HG03066 (cell line): ENCODE results near the gene MYO18A.

Experiments used
- ATAC-seq: cut with Tn5 transposase; IDR thresholded peaks from one replicate; pipeline ENCODE4 v1.9.1; 2021; ENCODE audit warnings: low read depth; ENCODE audit not compliant: unreplicated experiment

MYO18A gene

GRCh38 chr17:29127840-29128239 lies 52.4 kb downstream of the MYO18A start:
- no peak for ATAC-seq

DNA sequence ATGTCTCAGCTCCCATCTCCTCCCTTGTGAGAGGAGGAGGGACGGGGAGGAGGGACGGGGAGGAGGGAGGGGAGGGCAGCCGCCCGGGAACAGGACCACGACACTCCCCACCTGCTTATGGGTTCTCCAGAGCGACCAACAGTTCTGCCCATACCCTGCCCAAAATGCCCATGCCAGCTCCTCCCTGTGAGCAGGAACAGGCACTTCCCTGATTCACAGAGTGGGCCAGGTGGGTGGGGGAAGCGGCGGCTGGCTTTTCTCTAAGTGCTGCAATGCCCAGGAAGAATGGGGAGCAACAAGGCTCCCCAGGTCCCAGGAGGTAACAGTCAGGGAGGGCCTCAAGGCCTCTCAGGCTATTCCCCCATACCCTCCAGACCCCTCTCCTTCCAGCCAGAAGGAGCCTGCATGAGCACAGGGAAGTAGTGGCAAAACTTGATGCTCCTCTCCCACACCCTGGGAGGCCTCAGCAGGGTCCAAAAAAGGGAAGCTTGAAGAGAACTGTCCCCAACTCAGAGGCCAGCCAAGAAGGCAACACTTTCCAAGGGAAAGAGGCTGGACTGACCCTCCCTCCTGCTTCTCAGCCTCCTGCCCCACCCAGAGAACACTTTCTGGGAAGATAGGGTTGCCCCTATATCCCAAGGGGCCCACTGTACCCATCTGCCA lies 53.8 kb downstream of the MYO18A start:
- ATAC-seq: no peak

DNA sequence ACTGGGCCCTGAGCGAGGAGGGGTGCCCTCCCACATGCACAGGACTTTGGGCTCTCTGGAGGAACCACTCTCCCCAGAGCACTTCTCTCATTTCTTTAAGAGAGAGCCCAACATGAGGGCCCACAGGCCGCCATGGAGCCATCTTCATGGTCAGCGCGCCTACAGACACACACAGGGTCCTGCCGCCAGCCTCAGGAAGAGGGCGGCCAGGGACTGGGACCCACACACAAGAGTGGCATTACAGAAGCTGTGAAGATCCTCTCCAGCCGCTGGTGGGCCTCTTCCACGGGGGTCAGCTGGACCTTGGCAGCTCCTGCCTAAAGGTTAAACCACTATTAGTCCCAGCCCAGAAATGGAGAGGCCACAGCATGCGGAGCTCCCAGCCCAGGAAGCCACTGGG lies 54.5 kb downstream of the MYO18A start:
- no peak for ATAC-seq

DNA sequence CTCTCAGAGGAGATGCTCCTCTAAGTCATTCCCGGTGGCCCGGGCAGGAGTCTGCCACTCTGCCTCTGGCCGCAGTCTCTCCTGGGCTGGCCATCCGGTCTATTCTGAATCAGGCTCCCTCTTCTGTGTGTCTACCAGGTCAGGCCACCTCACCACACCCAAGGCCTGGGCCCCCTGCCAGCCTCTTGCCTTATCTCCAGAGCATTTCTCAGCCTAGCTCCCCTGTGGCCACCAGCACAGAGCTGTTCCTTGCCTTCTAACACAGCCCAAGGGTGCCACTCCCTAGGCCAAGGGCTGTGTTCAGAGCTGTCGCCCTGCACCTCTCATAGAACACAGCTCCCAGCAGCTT lies 55.3 kb downstream of the MYO18A start:
- ATAC-seq: no peak

GRCh38 chr17:29124135-29124924 lies 55.9 kb downstream of the MYO18A start:
- ATAC-seq: no peak

DNA sequence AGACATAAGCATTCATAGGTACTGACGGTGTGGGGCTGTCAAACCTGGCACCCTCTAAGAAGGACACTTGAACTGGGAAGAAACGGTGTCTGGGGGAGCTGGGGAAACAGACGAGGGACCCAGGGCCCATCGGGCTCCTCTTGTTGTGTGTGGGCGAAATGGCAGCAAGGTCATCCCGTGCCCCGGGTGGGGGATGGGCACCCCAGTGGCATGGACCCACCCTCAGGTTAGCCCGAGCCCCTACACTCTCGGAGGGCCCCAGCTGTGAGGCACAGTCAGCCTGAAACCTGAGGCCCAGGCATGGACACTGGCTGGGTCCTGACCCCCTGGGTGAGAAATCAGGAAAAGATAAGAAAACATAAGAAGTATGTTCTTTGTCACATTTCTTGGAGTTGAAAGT lies 57.1 kb downstream of the MYO18A start:
- no peak for ATAC-seq

GRCh38 chr17:29121442-29121841 lies 58.8 kb downstream of the MYO18A start:
- no peak for ATAC-seq

DNA sequence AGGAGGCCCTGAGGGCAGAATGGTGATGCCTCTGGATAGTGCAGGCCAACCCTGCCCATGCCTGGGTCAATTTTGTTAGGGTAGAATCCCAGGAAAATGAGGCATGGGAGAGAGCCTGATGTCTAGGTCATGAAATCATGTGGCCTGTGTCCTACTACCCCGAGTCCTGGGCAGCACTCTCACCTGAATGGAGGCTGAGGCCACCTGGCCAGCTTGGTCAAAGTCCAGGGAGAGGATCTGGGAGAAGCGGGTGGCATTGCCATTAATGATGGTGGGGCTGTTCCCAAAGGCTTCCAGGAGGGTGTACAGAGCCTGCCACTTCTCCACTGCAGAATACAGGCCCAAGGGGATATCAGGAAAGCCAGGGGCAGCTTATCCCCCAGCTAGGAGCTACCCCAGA lies 59.8 kb downstream of the MYO18A start:
- no peak for ATAC-seq

DNA sequence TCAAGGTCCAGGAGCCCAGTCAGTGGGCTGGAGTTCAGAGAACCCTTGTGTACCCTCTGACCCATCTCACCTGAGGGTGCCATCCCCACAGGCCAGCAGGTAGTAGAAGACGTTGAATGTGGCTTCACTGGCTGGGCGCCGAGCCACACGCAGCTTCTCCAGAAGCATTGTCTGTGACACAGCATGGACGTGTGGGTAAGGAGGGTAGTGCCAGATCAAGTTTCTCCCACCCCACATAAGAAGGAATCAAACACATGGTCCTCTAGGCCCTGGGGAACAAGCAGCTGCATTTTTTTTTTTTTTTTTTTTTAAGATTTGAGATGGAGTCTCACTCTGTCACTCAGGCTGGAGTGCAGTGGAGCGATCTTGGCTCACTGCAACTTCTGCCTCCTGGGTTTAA lies 60.9 kb downstream of the MYO18A start:
- no peak for ATAC-seq

- ATAC-seq: no peak
Observed at GRCh38 chr17:29116804-29117753, 63.1 kb downstream of the MYO18A start.

DNA sequence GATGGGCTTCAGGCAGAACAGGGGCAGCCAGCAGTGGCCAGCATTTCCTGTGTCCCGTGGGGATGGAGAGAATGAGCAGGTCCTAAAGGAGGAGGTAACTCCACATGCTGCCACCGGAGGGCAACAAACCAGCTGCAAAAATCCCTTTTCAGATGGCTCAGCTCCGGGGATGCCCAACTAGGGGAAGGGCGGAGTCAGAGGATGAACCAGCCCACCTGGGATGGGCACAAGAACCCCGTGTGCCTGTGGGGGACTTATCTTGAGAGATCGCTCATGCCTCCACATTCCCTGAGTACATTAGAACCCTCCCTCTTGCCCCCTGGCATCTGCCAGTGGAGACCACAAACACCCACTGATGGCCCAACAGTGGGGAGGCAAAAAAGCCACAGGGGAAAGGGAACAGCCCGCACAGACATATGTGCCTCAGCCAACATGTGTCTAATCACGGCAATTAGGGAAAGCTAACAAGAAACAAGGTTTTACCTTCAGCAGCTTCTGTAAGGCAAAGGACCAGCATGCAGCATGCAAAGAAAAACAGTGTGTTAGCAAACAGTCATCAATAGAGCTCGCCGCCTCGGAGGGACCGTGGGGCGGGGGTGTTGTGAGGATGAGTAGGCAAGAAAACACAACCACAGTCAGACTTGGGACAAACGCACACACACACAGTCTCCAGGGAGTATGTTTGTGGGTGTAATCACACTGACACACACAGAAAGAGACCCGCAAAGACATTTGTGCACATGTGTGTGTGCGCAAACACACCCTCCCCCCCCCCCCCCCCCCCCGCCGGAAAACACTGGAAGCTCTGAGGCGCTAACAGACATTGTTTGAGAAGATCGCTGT lies 64.0 kb downstream of the MYO18A start:
- no peak for ATAC-seq

DNA sequence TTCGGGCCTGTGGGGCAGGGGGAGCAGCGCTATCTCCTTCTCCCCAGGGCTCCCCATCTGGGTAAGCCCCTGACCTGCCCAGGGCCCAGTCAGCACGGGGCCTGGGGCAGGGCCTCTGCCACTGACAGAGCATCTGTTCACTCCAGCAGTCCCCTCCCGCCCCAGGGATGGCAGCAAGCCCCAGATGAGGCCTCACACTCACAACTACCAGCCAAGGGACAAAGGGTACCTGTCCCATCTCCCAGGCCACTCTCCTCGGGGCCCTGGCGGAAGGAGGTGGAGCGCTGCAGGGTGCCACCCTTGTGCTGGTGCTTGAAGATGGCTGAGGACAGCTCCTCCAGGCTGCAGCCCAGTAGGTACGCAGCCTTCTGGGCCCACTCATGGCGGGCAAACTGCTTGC lies 64.8 kb downstream of the MYO18A start:
- no peak for ATAC-seq

DNA sequence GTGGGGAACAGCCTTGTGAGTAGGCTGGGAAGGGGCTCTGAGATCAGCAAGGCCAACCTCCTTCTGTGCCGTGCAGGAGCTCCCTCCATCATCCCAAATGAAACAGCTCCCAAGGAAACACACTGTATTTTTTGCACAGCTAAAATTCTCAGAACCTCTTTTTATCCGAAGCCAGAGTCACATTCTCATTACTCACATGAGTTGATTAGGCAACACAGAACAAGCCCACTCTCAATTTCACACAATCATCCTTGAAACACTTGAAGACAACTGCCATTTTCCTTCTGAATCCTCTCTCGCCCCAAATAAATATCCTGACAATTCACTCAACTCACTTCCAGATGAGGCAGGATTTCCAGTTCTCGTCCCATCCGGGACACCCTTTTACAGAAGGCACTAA lies 66.1 kb downstream of the MYO18A start:
- no peak for ATAC-seq

- ATAC-seq: no peak
Observed at GRCh38 chr17:29113334-29113733, 66.9 kb downstream of the MYO18A start.

- ATAC-seq: no peak
Observed at GRCh38 chr17:29112771-29113295, 67.4 kb downstream of the MYO18A start.

DNA sequence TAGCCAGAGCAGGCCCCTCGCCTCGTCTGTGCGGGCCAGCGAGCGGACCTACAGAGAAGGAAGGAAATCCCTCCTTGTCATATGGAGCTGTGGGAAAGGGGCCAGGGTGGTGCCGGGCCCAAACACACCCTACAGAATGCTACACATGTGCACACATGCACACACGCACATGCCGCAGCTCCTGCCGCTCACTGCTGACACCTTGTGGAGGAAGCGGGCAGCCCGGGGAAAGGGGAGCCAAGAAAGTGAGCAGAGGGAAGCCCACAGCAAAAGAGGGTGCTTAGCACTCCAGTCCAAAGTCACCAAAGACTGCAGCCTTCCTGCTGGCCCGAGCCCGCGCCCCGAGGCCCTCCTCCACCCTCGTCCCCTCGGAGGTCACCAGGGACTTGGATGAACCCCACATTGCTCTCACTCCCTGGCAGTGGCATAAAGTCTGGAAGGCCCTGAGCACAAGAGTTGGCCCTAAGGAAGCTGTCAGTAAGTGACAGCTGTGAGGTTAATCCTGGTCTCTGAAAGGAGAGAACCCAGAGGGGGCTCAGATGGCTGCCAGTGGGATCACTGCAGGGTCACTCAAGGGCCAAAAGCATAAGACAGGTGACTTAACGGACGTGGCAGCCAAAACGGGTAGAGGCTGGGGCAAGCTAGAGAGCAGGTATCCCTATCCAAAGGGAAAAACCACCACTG lies 68.2 kb downstream of the MYO18A start:
- ATAC-seq: no peak

DNA sequence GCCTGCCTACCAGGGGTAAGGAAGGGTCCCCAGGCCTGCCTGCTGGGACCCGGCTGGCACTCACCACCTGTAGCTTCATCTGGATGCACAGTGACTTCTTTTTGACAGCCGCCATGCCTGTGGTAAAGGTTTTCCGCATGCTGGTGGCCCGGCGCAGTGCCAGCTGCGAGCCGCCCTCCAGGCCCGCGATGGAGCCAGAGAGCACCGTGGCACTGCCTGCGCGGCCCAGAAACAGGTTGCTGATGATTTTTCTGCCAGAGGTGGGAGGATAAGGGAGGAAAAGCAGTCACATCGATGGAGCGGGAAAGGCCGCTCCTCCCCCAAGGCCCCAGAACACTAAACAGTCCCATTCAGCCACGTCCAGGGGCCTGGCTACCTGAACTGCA lies 69.8 kb downstream of the MYO18A start:
- ATAC-seq: no peak

- ATAC-seq: no peak
Observed at GRCh38 chr17:29109477-29110371, 70.5 kb downstream of the MYO18A start.
